ENCODE measurements around the gene PSMB1.

PSMB1 gene

GRCh38 chr6:170523256-170524171, 29.6 kb downstream of the PSMB1 start:
- TF ChIP-seq GATA2 (IDR thresholded peaks at IDR 0.05; ENCODE audit: low read depth, low read length) = no peak
- no peak for TF ChIP-seq GATA3 (IDR thresholded peaks at IDR 0.05; ENCODE audit: low read depth, low read length)

DNA sequence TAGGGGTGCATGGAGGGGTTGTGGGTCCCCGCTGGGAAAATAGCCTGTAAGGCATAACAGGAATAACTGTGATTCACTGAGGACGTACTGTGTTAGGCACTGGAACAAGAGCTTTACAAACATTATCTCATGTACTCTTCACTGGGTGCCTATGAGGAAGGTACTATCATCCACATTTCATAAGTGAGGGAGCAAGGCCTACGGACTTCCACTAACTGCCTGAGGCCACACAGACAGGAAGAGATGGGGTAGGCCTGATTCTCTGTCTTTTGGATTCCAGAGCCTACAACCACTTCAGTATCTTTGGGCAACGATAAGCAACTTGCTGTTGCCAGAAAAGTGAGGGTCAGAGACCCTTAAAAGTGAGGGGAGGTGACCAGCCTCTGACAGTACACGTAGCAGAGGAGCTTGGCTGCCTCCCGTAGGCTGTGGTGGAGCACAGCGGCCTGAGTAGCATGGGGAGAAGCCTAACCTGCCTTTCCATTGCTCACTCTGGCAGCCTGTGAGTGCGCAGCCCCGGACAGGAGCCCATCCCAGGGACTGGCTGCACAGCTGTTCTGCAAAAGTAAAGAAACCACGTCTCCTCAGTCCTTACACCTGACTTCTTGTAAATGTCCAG, 30.4 kb downstream of the PSMB1 start:
- TF ChIP-seq GATA2 (IDR thresholded peaks at IDR 0.05; ENCODE audit: low read depth, low read length) (no peak), GATA3 (IDR thresholded peaks at IDR 0.05; ENCODE audit: low read depth, low read length) (no peak)

DNA sequence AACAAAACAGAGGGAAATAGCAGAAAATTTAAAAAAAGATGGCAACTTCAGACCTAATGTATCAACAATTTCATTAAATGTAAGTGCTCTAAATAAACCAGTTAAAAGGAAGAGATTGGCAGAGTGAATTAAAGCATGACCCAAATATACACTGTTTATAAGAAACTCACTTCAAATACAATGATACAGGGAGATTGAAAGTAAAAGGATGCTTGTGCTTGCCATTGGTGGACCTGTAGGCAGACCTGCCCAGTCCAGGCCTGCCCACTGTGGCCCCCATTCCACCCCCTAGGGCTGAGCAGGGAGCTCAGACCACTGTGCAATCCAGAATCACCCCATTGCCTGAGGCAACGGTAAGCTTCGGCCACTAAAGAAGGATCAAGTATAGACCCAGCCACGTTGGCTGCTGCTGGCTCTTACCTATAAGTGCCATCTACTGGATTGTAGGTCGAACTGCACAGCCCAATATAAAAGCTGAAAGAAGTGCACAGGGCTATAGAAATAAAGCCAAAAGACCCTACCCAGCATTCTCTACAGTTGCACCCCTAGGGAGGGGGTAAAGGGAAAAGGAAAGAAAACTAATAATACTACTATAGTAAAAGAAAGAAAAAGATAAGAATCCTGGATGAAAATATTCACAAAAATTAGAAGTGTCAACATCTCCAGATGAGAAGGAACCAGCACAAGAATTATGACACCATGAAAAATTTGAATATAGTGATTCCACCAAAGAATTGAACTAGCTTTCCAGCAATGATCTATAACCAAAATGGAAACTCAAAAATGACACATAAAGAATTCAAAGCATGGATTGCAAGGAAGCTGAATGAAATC, 36.1 kb downstream of the PSMB1 start:
- TF ChIP-seq GATA2 (IDR thresholded peaks at IDR 0.05; ENCODE audit: low read depth, low read length) (no peak), GATA3 (IDR thresholded peaks at IDR 0.05; ENCODE audit: low read depth, low read length) (no peak)

- TF ChIP-seq GATA2 (IDR thresholded peaks at IDR 0.05; ENCODE audit: low read depth, low read length) = no peak
- no peak for TF ChIP-seq GATA3 (IDR thresholded peaks at IDR 0.05; ENCODE audit: low read depth, low read length)
Observed at GRCh38 chr6:170514908-170515307, 38.2 kb downstream of the PSMB1 start.

- no peak for TF ChIP-seq GATA2 (IDR thresholded peaks at IDR 0.05; ENCODE audit: low read depth, low read length)
- no peak for TF ChIP-seq GATA3 (IDR thresholded peaks at IDR 0.05; ENCODE audit: low read depth, low read length)
Observed at GRCh38 chr6:170512249-170512648, 40.9 kb downstream of the PSMB1 start.

- TF ChIP-seq GATA2 (IDR thresholded peaks at IDR 0.05; ENCODE audit: low read depth, low read length) (no peak), GATA3 (IDR thresholded peaks at IDR 0.05; ENCODE audit: low read depth, low read length) (no peak)
Observed at GRCh38 chr6:170510631-170511030, 42.5 kb downstream of the PSMB1 start.

- no peak for TF ChIP-seq GATA2 (IDR thresholded peaks at IDR 0.05; ENCODE audit: low read depth, low read length)
- no peak for TF ChIP-seq GATA3 (IDR thresholded peaks at IDR 0.05; ENCODE audit: low read depth, low read length)
Observed at GRCh38 chr6:170509723-170510018, 43.4 kb downstream of the PSMB1 start.

DNA sequence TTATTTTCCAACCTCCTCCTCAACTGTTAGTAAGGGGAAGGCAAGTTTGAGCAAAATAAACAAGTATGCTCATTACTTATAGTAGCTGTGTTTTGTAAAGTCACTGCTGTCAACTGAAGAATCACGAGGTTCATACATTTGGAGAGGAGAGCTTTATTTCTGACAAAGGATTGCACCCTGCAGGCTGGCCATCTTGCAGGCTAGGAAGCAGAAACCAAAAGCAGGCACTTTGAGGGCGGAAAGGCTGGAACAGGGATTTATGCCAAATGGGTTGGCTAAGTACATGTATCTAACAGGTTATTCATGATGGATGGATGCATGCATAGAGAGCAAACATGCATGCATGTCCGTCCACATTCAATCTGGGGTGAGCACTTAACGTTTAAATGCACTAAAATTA, 46.7 kb downstream of the PSMB1 start:
- TF ChIP-seq GATA2 (IDR thresholded peaks at IDR 0.05; ENCODE audit: low read depth, low read length) (no peak), GATA3 (IDR thresholded peaks at IDR 0.05; ENCODE audit: low read depth, low read length) (no peak)

DNA sequence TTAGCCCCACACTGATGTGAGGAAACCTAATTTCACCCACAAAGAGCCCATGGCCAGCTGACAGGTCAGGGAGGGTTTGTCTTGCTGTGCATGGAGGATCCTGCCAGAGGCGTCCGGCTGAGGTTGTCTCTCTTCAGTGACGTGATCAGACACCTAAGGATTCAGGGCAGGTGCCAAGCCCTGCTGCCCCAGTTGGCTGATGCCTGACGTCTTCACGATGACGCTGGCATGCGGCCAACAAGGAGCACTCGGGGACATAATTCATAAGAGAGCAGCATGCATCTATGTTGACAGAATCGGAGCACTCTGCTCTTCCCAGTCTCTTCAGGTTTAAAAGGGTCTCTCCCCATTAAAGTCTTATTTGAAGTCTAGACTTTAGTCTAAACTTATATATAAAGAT, 47.8 kb downstream of the PSMB1 start:
- no peak for TF ChIP-seq GATA2 (IDR thresholded peaks at IDR 0.05; ENCODE audit: low read depth, low read length)
- no peak for TF ChIP-seq GATA3 (IDR thresholded peaks at IDR 0.05; ENCODE audit: low read depth, low read length)

GRCh38 chr6:170504479-170504878, 48.6 kb downstream of the PSMB1 start:
- no peak for TF ChIP-seq GATA3 (IDR thresholded peaks at IDR 0.05; ENCODE audit: low read depth, low read length)
- TF ChIP-seq GATA2 (IDR thresholded peaks at IDR 0.05; ENCODE audit: low read depth, low read length) = no peak

- TF ChIP-seq GATA3 (IDR thresholded peaks at IDR 0.05; ENCODE audit: low read depth, low read length) (no peak), GATA2 (IDR thresholded peaks at IDR 0.05; ENCODE audit: low read depth, low read length) (no peak)
Observed at GRCh38 chr6:170503414-170503761, 49.7 kb downstream of the PSMB1 start.

DNA sequence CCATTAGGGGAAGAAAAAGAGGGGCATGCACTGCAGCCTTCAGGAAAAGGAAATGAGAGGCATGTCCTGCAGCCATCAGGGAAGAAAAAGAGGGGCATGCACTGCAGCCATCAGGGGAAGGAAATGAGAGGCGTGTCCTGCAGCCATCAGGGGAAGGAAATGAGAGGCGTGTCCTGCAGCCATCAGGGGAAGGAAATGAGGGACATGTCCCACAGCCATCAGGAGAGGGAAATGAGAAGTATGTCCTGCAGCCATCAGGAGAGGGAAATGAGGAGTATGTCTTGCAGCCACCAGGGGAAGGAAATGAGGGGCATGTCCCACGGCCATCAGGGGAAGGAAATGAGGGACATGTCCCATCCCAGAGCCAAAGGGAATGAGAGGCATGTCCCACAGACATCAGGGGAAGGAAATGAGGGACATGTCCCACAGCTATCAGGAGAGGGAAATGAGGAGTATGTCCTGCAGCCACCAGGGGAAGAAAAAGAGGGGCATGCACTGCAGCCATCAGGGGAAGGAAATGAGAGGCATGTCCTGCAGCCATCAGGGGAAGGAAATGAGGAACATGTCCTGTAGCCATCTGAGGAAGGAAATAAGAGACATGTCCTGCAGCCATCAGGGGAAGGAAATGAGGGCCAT, 52.0 kb downstream of the PSMB1 start:
- no peak for TF ChIP-seq GATA2 (IDR thresholded peaks at IDR 0.05; ENCODE audit: low read depth, low read length)

GRCh38 chr6:170497841-170498301, 55.2 kb downstream of the PSMB1 start:
- TF ChIP-seq GATA3 (IDR thresholded peaks at IDR 0.05; ENCODE audit: low read depth, low read length) (no peak), GATA2 (IDR thresholded peaks at IDR 0.05; ENCODE audit: low read depth, low read length) (no peak)

GRCh38 chr6:170493354-170493753, 59.8 kb downstream of the PSMB1 start:
- TF ChIP-seq GATA2 (IDR thresholded peaks at IDR 0.05; ENCODE audit: low read depth, low read length) = no peak
- TF ChIP-seq GATA3 (IDR thresholded peaks at IDR 0.05; ENCODE audit: low read depth, low read length) = no peak
